Left lobe of liver (tissue), 2 donors: ENCODE measurements around the gene DOCK9. TPM values are rescaled to one million over a fixed set of nuclear protein-coding genes. Genes with fewer than 3 reads are reported as not detected.
A peak's percentile ranks its signal among the peaks of the same experiment; 100 is the strongest.

Source experiments
- ATAC-seq: fragments of 200-7000 bp; cut with Tn5 transposase; one replicate; pipeline ENCODE4 v1.9.1; 2020; ENCODE audit warnings: mild to moderate bottlenecking, moderate library complexity
- DNase-seq: peaks from one replicate; pipeline ENCODE4 v3.0.0-alpha.2; 2020; ENCODE audit warnings: low spot score
- total RNA-seq: library from RNA; stranded (reverse); gene quantifications from one replicate; pipeline ENCODE4 v1.2.1, GENCODE V29; 2021
- donor health status: DM: no; HTN: no; CAD: no; lungs with moderate emphysema.
- donor health status: DM: no; HTN: yes; CAD: no.

The DOCK9 gene
- total RNA-seq, 1 donor from 2014 or later: 18.1 TPM

DNA sequence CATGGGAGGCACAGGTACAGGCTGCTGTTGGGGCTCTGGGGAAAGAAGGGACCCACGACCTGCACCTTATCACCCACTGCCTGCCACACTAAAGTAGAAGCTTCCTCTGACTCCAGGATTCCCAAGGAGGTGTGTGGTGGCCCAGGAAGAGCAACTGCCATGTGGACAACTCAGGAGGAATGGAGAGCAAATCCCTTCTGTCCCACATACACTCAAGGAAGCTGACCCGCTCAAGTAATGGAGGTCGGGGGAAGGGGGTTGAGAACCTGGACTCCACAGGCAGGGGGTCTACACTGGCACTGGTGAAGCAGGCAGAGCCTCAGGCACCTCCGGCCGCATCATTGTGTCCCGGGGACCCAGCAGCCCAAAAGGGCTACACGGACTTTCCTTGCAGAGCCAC is 196.0 kb downstream of the DOCK9 start:
- no peak for ATAC-seq
- DNase-seq: no peak

DNA sequence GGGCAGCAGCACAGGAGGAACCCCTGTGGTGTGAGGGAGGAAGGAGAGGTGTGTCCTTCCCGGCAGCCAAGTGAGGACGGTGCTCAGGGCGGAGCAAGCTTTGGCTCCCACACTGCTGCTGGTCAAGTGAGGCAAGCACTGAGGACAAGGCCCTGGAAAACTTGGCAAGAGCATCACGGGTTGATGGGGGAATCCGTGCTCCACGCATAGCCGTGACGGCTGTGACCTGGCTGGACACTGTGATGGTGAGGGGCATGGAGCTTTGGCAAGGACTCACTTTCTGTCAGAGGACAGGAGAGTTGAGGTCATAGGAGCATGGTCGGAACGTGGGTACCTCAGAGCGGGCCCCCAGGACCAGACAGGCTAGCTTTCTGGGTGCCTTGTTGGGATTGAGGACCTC is 196.4 kb downstream of the DOCK9 start:
- ATAC-seq (no peak), DNase-seq (no peak)

DNA sequence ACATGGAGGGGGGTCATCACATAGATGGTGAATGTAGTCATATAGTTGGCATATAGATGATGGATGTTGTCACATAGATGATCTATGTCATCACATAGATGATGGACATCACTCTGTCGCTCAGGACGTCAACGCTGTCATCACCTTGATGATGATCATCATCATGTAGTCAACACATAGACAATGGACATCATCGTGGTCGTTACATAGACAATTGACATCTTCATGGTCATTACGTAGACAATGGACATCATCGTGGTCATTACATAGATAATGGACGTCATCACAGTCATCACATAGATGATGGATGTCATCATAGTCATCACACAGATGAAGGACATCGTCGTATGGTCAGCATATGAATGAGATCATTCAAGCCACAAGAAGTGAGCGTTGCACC is 196.8 kb downstream of the DOCK9 start:
- ATAC-seq (no peak), DNase-seq (no peak)

DNA sequence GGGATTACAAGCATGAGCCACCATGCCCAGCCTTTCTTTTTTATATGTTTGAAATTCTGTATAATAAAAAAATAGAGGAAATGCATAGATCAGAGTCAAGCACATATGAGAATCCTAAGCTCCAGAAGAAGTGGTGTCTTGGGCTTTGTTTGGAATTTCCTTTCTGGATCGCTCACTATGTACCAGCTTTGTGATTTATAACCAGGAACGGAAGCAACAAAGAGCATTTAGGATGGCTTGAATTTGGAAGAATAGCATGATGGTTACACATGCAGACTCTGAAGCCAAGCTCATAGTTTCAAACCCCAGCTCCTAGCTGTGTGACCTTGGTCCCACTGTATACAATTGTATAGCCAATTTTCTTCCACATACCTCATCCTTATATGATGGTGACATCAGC is 197.4 kb downstream of the DOCK9 start:
- no peak for DNase-seq
- ATAC-seq: no peak

DNA sequence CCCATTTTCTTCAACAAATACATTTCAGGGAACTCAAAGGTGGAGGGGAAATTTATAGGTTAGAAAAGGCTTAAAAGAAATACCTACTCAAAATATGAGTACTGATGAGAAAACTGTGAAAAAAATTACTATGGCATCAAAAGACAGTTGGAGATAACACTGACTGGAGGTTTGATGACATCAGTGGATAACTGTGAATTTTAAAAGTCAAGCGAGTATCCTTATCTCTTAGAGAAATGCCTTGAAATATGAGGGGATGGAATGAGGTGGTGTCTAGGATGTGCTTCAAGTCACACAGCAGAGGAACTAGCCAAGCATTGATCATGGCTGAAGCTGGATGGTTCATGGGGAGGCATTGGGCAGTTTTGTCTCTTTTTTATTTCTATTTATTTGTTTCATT is 198.2 kb downstream of the DOCK9 start:
- no peak for ATAC-seq

DNA sequence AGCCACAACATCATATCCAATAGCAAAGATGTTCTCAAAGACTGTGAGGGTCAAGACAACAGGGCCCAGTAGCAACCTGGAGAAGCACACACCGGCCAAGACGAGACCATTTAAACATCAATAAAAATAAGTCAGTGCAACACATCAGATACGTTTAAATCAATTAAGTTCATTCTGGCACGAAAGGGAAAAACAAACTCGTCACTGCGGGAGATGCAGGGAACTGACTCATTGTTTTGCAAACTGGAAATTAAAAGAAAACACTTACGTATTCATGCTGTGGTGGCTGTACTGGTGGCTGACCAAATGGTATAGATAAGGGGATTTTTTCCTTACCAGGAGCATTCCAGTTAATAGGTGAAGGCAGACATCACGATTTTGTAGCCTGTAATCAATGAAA is 199.1 kb downstream of the DOCK9 start:
- DNase-seq (no peak), ATAC-seq (no peak)

More for the DNA sequence above, 198.2 kb downstream of the DOCK9 start:
- DNase-seq: no peak

DNA sequence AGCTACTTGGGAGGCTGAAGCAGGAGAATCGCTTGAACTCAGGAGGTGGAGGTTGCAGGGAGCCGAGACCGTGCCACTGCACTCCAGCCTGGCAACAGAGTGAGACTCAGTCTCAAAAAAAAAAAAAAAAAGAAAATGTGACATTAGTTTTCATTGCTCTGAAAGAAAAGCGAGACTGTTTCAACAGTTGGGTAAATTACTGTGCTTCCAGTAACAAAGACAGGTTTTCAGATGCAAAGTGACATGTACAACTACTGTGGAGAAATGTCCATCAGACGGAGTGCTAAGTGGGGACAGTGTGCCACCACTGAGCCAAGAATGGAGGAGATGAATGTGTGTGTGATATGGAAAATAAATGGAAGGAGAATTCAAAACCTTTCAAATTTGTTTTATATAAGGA is 201.2 kb downstream of the DOCK9 start:
- no peak for DNase-seq
- no peak for ATAC-seq

DNA sequence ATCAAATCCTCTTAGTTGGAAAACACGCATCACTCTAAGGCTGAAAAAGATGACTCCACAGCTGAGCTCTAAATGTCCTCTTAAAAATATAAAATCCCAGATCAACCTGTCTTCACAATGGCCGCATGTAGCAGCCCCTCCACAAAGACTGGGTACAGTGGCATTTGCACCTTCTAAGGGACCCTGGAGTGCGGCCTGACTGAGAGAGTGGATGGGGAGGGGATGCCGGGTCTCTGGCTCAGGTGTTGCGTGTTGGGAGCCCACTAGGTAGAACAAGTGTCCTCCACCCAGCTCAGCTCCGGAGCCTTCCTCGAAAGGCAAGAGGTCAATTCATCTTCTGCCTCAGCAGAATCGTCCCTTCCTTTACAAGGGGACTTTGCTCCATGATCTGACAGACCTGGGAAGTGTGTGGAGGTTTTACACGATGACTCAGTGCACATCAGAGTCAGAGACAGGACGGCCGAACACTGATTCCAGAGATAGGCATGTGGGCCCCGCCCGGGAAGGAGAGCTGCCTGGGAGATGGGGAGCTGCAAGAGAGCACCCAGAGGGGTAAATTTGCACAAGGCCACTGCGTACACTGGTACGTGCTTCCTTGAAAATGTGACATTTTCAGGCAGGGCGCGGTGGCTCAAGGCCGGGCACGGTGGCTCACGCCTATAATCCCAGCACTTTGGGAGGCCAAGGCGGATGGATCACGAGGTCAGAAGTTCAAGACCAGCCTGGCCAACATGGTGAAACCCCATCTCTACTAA is 201.8 kb downstream of the DOCK9 start:
- DNase-seq (no peak), ATAC-seq (no peak)

DNA sequence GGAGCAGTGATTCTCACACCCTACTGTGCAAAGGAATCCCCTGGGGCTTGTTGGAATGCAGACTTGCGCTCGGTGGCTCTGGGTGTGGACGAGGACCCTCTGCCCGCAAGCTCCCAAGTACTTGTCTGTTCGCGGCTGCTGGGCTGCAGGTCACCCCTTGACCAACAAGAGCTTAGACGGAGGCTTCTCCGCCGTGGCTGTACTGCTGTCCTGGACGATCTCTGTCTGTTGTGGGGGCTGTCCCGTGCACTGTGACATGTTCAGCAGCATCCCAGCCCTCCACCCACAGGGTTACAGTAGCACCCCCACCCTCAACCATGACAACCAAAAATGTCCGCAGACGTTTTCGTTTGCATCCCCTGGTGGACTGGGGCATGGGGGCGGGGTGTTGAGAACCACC is 202.5 kb downstream of the DOCK9 start:
- no peak for DNase-seq
- no peak for ATAC-seq

DNA sequence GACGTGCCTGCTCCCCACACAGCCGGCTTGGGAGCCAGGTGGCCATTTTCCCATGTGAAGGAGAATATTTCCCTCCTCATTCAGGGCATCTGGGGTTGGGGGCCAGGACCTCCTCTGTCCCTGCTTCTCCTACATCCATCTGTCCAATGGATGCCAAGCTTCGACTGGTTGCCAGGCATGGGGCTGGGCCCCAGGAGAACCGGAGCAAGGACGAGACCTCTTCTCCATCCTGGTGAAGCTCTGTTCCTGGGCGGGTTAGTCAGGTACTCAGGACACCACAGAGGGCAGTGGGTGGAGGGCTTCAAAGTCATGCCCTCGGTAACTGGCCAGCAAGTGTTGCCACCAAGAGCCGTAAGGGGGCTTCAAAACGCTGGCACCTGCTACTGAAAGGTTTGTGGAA is 203.1 kb downstream of the DOCK9 start:
- ATAC-seq (no peak), DNase-seq (no peak)

DNA sequence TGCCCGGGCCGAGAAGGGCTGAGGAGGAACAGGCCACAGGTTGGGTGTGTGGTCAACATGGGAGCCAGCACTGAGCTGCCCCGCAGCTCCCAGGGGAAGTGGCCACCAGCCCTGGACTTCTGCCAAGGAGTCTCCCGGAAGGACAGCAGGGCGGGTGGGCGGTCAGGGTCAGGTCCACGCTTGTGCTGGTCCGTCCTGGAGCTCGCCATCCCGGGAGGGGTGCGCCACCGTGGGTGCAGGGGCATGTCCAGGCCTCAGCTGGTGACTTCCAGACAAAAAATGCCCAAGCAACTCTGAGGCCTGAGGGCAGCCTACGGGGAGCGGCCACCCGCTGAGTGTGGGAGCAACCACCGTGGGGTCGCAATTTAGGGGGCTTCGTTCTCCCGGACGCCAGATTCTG is 203.9 kb downstream of the DOCK9 start:
- ATAC-seq (no peak), DNase-seq (no peak)

DNA sequence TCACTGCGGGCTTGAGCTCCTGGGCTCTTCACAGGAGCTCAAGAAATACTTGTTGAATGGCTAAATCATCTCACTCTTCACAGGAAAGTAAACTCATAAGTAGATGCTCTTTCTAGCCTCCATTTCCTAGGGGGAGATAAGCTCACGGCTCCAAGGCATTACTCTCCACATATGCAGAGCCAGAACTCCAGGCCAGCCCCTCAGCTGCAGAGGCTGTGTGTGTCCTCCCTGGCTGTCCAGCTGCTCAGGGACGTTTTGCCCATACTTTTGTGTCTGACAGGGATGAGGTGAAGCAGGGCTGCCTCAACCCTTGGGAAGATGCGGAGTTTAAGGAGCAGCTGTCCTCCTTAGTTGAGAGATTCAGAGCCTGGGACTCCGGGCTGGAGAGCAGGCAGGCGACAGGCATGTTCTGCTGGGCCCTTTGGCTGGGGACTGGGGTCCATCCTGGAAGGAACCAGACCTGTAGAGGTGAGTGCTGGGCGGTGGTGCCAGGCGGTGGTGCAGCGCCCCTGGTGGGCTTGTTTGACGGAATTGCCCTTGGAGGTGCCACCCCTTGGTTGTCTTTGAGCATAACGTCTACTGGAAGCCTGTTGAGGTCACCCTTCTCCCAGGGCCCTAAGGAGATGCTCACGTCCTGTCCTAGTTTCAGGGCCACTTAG is 204.9 kb downstream of the DOCK9 start:
- no peak for DNase-seq
- ATAC-seq: no peak

DNA sequence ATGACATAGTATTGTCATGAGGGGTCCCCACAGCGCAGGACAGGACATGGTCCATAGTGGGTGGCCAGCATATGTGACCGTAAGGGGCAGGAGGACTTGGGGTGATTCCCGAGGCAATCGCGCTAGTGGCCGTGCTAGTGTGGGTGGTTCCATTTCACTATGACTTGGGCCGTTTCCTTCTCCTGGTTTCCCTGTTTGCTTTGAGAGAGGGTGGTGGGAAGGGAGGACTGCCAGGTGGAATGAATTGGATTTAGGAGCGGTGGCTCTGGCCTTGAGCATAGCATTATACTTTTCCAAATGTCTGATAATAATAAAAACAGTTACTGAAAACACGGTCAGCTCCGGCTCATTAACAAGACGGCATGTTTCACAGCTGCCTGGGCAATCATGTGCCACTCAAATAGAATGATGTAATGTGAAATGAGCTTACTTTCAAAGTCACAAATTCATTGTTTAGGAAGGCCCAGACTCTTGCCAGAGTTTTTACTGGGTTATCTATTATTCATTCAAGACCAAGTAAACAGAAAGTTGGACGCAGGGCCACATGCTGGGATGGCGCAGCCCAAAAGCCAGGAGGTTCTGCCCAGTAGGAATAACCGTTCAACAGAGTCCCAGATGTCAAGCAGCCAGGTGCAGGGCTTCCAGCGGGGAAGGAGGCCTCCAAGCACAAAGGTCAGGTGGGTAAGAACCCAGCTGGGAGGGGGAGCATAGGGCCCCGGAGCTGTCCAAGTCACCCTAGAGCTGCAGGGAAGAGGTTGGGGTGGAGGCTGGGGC is 205.8 kb downstream of the DOCK9 start:
- DNase-seq: no peak
- peak; percentile 85 for ATAC-seq

DNA sequence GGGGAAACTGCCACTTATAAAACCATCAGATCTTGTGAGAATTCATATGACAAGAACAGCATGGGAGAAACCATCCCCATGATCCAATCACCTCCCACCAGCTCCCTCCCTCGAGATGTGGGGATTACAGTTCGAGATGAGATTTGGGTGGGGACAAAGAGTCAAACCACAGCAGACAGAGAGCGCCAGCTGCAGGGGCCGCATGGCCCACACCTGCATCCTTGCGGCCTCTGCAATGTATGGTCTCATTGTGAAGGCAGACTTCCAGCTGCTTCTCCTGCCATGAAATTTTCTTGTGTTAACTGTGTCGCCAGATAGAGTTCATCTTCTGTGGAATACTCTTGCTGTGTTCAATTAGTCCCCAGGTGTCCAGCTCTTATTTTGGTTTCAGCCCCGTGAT is 208.1 kb downstream of the DOCK9 start:
- DNase-seq (no peak), ATAC-seq (no peak)

DNA sequence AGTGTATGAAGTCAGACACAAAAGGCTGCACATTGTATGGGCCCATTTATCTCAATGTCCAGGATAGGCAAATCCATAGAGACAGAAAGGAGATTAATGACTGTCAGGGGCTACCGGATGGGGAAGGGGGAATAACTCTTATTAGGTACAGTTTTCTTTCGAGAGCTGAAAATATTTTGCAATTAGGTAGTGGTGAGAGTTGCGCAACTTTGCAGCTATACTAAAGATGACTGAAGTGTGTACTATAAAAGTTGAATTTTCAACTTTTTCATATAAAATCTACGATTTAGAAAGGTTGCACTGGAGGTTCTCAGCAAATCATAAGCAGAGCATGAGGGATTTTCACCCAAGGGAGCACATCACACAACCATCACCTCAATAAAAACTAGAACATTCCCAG is 209.3 kb downstream of the DOCK9 start:
- DNase-seq (no peak), ATAC-seq (no peak)

DNA sequence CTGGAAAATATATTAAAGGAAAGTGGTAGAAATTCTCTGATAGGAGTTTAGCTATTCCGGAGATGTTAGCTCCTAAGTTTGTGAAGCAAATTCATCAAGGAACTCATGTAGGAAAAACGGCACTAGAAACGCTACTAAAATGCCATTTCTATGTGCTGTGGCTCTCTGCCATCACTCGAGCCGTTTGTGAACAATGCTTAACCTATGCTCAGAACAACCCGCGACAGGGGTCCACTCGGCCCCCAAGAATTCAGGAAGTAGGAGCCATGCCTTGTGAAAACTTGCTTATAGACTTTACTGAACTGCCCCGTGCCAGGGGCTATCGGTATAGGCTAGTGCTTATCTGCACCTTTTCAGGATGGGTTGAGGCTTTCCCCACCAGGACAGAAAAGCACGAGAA is 211.2 kb downstream of the DOCK9 start:
- DNase-seq: no peak
- ATAC-seq: no peak

DNA sequence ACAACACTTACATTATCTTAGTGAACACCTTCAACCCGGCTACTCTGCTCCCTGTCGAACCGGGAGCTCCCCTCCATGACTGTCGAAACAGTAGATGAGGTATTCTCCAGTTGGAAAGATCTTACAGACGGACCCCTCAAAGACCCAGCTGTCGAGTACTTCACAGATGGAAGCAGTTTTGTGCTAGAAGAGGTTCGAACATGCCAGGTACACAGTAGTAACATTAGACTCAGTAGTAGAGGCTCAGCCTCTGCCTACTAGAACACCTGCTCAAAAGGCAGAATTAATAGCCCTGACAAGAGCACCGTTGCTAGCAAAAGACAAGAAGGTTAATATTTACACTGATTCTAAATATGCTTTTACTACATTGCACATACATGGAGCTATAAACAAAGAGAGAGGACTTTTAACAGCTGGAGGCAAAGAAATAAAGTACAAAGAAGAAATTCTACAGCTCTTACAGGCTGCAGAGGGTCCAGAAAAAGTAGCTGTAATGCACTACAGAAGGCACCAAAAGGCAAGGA is 211.8 kb downstream of the DOCK9 start:
- DNase-seq (no peak), ATAC-seq (no peak)

DNA sequence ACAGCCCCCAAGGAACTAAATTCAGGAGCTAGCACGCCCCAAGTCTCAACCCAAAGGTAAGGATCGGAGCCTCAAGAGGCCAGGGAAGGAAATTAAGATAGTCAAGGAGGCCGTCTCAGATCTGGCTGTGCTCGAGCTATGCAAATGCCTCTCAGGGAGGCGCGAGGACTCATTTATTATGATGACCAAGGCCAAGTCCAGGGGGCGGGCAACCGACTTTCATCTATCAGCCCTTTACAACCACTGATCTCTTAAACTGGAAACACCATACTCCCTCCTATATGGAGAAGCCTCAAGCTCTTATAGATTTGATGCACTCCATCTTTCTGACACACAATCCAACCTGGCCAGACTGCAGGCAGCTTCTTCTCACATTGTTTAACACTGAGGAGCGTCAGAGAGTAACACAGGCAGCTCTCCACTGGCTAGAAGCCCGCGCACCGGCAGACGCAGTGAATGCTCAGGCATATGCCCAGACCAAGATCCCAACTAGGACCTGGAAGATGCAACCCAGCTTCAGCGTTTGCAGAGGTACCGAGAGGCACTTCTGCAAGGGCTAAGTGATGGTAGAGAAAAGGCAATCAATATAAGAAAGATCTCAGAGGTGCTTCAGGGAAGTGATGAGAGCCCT is 215.8 kb downstream of the DOCK9 start:
- ATAC-seq: peak; percentile 71
- no peak for DNase-seq

DNA sequence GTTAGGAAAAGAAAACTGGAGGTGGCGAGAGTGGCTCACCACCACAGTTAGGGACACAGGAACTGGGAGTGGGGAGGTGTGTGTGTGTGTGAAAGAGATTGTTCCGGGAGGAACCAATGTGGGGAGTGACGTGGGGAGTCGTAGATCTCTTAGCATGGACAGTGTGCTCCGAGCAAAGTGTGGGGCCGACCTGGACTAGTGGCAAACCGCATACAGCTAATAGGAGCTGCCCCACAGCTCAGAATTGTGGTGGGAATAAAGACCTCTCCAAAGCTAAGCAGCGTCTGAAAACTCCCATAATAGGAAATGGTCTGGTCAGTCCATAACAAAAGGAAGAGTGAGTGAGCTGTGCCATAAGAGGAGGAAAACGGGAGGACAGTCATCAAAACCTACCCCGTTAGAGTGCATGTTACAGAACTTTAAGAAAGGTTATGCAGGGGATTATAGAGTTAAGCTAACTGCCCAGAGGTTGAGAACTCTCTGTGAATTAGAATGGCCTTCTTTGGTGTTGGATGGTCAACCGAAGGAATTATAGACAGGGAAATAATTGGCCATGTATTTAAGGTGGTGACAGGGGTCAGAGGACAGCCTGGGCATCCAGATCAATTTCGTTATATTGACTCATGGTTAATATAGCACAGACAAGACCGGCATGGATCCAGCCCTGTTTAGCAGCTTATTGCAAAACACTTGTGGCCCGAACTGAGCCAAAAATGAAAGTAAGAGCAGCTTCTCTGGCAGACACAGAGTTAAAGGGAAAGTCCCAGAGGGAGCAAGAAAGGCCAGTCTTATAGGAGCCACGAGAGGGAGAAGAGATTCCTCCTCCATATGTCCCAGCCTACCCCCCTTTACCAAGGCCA is 216.5 kb downstream of the DOCK9 start:
- peak; percentile 85 for DNase-seq
- peak; percentile 83 for ATAC-seq

DNA sequence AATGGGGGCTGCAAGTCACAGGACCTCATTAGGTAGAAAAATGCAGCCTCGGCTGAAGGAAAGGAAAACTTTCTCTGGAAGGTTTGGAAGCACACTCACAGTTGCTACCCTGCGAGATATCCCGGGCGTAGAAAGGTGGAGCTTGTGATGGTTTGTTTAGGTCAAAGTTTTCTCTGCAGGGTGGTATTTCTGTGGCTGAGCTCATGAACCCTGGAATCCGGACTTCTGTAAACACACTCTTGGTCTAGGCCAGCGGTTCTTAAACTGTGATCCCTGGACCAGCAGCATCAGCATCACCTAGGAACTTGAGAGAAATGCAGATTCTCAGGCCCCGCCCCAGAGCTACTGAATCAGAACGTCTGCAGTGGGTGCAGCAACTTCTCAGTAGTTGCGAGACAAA is 222.1 kb downstream of the DOCK9 start:
- ATAC-seq (peak; percentile 57), DNase-seq (peak; percentile 58)
